ENCODE measurements around the gene NSG1. TPM values are rescaled to one million over a fixed set of nuclear protein-coding genes. Genes with fewer than 3 reads are reported as not detected.
A peak's percentile ranks its signal among the peaks of the same experiment; 100 is the strongest.

Gene NSG1
- total RNA-seq, 2 experiments from 2014 or later: 1.9 to 2.1 TPM

- H3K27me3 Mint-ChIP-seq (ENCODE audit: low read depth): peaks cover 2% of the 10 kb centered on the region
- no peaks in the 10 kb centered on the region for H3K36me3 Mint-ChIP-seq (ENCODE audit: low read depth)
- no peak overlapping the region for H3K27ac Mint-ChIP-seq
- no peaks in the 10 kb centered on the region for H3K4me1 Mint-ChIP-seq (ENCODE audit: low read depth)
- intact Hi-C loops (cut with micrococcal nuclease): no loop called here
- DNase-seq: no peak
- CTCF ChIA-PET: no interaction called here
- H3K9me3 Mint-ChIP-seq: peaks cover 6% of the 10 kb centered on the region
- H3K4me3 Mint-ChIP-seq: no peak overlapping the region
Measured at GRCh38 chr4:4377732-4378460, 9.0 kb upstream of the NSG1 start.

GRCh38 chr4:4379540-4380087 is 7.3 kb upstream of the NSG1 start:
- DNase-seq: no peak
- Mint-ChIP-seq H3K9me3 (peaks cover 2% of the 10 kb centered on the region), H3K27ac (no peak overlapping the region), H3K27me3 (ENCODE audit: low read depth) (peaks cover 10% of the 10 kb centered on the region), H3K4me3 (no peak overlapping the region), H3K36me3 (ENCODE audit: low read depth) (no peaks in the 10 kb centered on the region), H3K4me1 (ENCODE audit: low read depth) (no peaks in the 10 kb centered on the region)
- CTCF ChIA-PET: interaction anchor here (0.6 kb wide), 1 partner anchor 725 kb away, joined by 3 read pairs; no protein-coding TSS in a partner anchor
- intact Hi-C loops (cut with micrococcal nuclease): no loop called here

- intact Hi-C loops (cut with micrococcal nuclease): no loop called here
- H3K36me3 Mint-ChIP-seq (ENCODE audit: low read depth): no peaks in the 10 kb centered on the region
- no peak for DNase-seq
- H3K27me3 Mint-ChIP-seq (ENCODE audit: low read depth): peaks cover 20% of the 10 kb centered on the region
- H3K4me3 Mint-ChIP-seq: no peak overlapping the region
- H3K9me3 Mint-ChIP-seq: no peaks in the 10 kb centered on the region
- no peak overlapping the region for H3K27ac Mint-ChIP-seq
- peaks cover 9% of the 10 kb centered on the region for H3K4me1 Mint-ChIP-seq (ENCODE audit: low read depth)
- CTCF ChIA-PET: interaction anchor here (1.9 kb wide), 1 partner anchor 48 kb away, joined by 5 read pairs; no protein-coding TSS in a partner anchor
Measured at GRCh38 chr4:4383085-4383484, 3.8 kb upstream of the NSG1 start.

GRCh38 chr4:4384837-4385236 is 2.1 kb upstream of the NSG1 start:
- Mint-ChIP-seq H3K27ac (no peak overlapping the region), H3K36me3 (ENCODE audit: low read depth) (no peaks in the 10 kb centered on the region), H3K27me3 (ENCODE audit: low read depth) (peaks cover 24% of the 10 kb centered on the region), H3K9me3 (no peaks in the 10 kb centered on the region), H3K4me1 (ENCODE audit: low read depth) (peaks cover 12% of the 10 kb centered on the region), H3K4me3 (no peak overlapping the region)
- intact Hi-C loops (cut with micrococcal nuclease): loop anchor here (1.0 to 5.0 kb wide), 2 partner anchors 45 to 472 kb away; partner anchors contain the start of gene MSX1
- CTCF ChIA-PET: interaction anchor here (0.8 to 2.3 kb wide), 6 partner anchors 9 to 125 kb away, joined by 3 to 6 read pairs (median 4); no protein-coding TSS in a partner anchor
- DNase-seq: peak; percentile 57

- intact Hi-C loops (cut with micrococcal nuclease): loop anchor here (1.0 to 5.0 kb wide), 3 partner anchors 44 to 471 kb away; partner anchors contain the start of genes LYAR, MSX1 and ZBTB49
- CTCF ChIA-PET: interaction anchor here (2.3 kb wide), 1 partner anchor 43 kb away, joined by 5 read pairs; no protein-coding TSS in a partner anchor
- no peak for DNase-seq
- H3K36me3 Mint-ChIP-seq (ENCODE audit: low read depth): no peaks in the 10 kb centered on the region
- H3K27me3 Mint-ChIP-seq (ENCODE audit: low read depth): peaks cover 22% of the 10 kb centered on the region
- peaks cover 12% of the 10 kb centered on the region for H3K4me1 Mint-ChIP-seq (ENCODE audit: low read depth)
- H3K9me3 Mint-ChIP-seq: no peaks in the 10 kb centered on the region
- H3K4me3 Mint-ChIP-seq: peak overlapping the region; percentile 72
- no peak overlapping the region for H3K27ac Mint-ChIP-seq
Measured at GRCh38 chr4:4385729-4386295, 1.1 kb upstream of the NSG1 start.

GRCh38 chr4:4386296-4386735 is 586 bp upstream of the NSG1 start:
- Mint-ChIP-seq H3K4me3 (peak overlapping the region; percentile 72), H3K9me3 (no peaks in the 10 kb centered on the region), H3K27ac (no peak overlapping the region), H3K36me3 (ENCODE audit: low read depth) (no peaks in the 10 kb centered on the region), H3K27me3 (ENCODE audit: low read depth) (peaks cover 22% of the 10 kb centered on the region), H3K4me1 (ENCODE audit: low read depth) (peaks cover 12% of the 10 kb centered on the region)
- peak; percentile 31 for DNase-seq
- CTCF ChIA-PET: no interaction called here
- intact Hi-C loops (cut with micrococcal nuclease): loop anchor here (2.0 to 5.0 kb wide), 2 partner anchors 96 to 471 kb away; partner anchors contain the start of genes LYAR, MSX1 and ZBTB49

- peak; percentile 18 for DNase-seq
- Mint-ChIP-seq H3K4me1 (ENCODE audit: low read depth) (peaks cover 12% of the 10 kb centered on the region), H3K4me3 (peak overlapping the region; percentile 57), H3K27me3 (ENCODE audit: low read depth) (peaks cover 22% of the 10 kb centered on the region), H3K9me3 (no peaks in the 10 kb centered on the region), H3K27ac (no peak overlapping the region), H3K36me3 (ENCODE audit: low read depth) (no peaks in the 10 kb centered on the region)
- intact Hi-C loops (cut with micrococcal nuclease): loop anchor here (2.0 to 5.0 kb wide), 2 partner anchors 97 to 470 kb away; partner anchors contain the start of genes LYAR, MSX1 and ZBTB49
- CTCF ChIA-PET: interaction anchor here (1.1 kb wide), 1 partner anchor 32 kb away, joined by 3 read pairs; no protein-coding TSS in a partner anchor
Measured at GRCh38 chr4:4387531-4388310, 819 bp downstream of the NSG1 start.

- Mint-ChIP-seq H3K4me1 (ENCODE audit: low read depth) (peaks cover 12% of the 10 kb centered on the region), H3K27me3 (ENCODE audit: low read depth) (peaks cover 22% of the 10 kb centered on the region), H3K36me3 (ENCODE audit: low read depth) (no peaks in the 10 kb centered on the region), H3K27ac (no peak overlapping the region), H3K9me3 (no peaks in the 10 kb centered on the region), H3K4me3 (peak overlapping the region; percentile 57)
- CTCF ChIA-PET: no interaction called here
- DNase-seq: no peak
- intact Hi-C loops (cut with micrococcal nuclease): loop anchor here (5.0 kb wide), 1 partner anchor 469 kb away; the partner anchor contains the start of gene MSX1
Measured at GRCh38 chr4:4388311-4388790, 1.4 kb downstream of the NSG1 start.

- no peaks in the 10 kb centered on the region for H3K36me3 Mint-ChIP-seq (ENCODE audit: low read depth)
- H3K27me3 Mint-ChIP-seq (ENCODE audit: low read depth): peaks cover 20% of the 10 kb centered on the region
- H3K4me1 Mint-ChIP-seq (ENCODE audit: low read depth): peaks cover 12% of the 10 kb centered on the region
Measured at GRCh38 chr4:4388836-4389575, 2.1 kb downstream of the NSG1 start.

GRCh38 chr4:4390046-4390445 is 3.1 kb downstream of the NSG1 start:
- intact Hi-C loops (cut with micrococcal nuclease): no loop called here
- peaks cover 10% of the 10 kb centered on the region for H3K27me3 Mint-ChIP-seq (ENCODE audit: low read depth)
- CTCF ChIA-PET: no interaction called here
- no peak overlapping the region for H3K27ac Mint-ChIP-seq
- no peak overlapping the region for H3K4me3 Mint-ChIP-seq
- no peak for DNase-seq
- no peaks in the 10 kb centered on the region for H3K9me3 Mint-ChIP-seq
- peaks cover 9% of the 10 kb centered on the region for H3K4me1 Mint-ChIP-seq (ENCODE audit: low read depth)
- H3K36me3 Mint-ChIP-seq (ENCODE audit: low read depth): no peaks in the 10 kb centered on the region

More at GRCh38 chr4:4388836-4389575, 2.1 kb downstream of the NSG1 start:
- intact Hi-C loops (cut with micrococcal nuclease): loop anchor here (5.0 kb wide), 1 partner anchor 468 kb away; the partner anchor contains the start of gene MSX1
- CTCF ChIA-PET: no interaction called here
- Mint-ChIP-seq H3K9me3 (no peaks in the 10 kb centered on the region), H3K4me3 (no peak overlapping the region), H3K27ac (no peak overlapping the region)
- no peak for DNase-seq
